ENCODE data around the gene ARHGAP26.

The ARHGAP26 gene

GRCh38 chr5:143134900-143135299 lies 364.7 kb downstream of the ARHGAP26 start:
- Histone ChIP-seq H3K27me3 (ENCODE audit: control insufficient read depth in 2 of 2, insufficient read depth in 2 of 2, low read length in 2 of 2) (no peaks in the 10 kb centered on the region), H3K4me1 (ENCODE audit: control insufficient read depth in 2 of 2, insufficient read depth in 2 of 2, low read length in 2 of 2) (no peaks in the 10 kb centered on the region), H3K27ac (ENCODE audit: low read depth in 2 of 2, low read length in 2 of 2) (no peak overlapping the region), H3K9ac (ENCODE audit: low read depth in 1 of 2, low read length in 2 of 2) (no peak overlapping the region), H3K36me3 (ENCODE audit: control insufficient read depth in 2 of 2, insufficient read depth in 2 of 2, low read length in 2 of 2) (peaks cover 11 to 18% of the 10 kb centered on the region in 2 donors), H3K4me3 (ENCODE audit: low read length in 2 of 2) (no peak overlapping the region), H3K9me3 (ENCODE audit: control insufficient read depth in 2 of 2, low read length in 2 of 2) (no peaks in the 10 kb centered on the region)

- Histone ChIP-seq H3K36me3 (ENCODE audit: control insufficient read depth in 2 of 2, insufficient read depth in 2 of 2, low read length in 2 of 2) (peaks cover 11 to 18% of the 10 kb centered on the region in 2 donors), H3K27ac (ENCODE audit: low read depth in 2 of 2, low read length in 2 of 2) (no peak overlapping the region), H3K27me3 (ENCODE audit: control insufficient read depth in 2 of 2, insufficient read depth in 2 of 2, low read length in 2 of 2) (no peaks in the 10 kb centered on the region), H3K9ac (ENCODE audit: low read depth in 1 of 2, low read length in 2 of 2) (no peak overlapping the region), H3K4me1 (ENCODE audit: control insufficient read depth in 2 of 2, insufficient read depth in 2 of 2, low read length in 2 of 2) (peaks cover 0 to 3% of the 10 kb centered on the region in 2 donors), H3K4me3 (ENCODE audit: low read length in 2 of 2) (no peak overlapping the region), H3K9me3 (ENCODE audit: control insufficient read depth in 2 of 2, low read length in 2 of 2) (no peaks in the 10 kb centered on the region)
Measured at GRCh38 chr5:143135832-143136551, 365.8 kb downstream of the ARHGAP26 start.

GRCh38 chr5:143138839-143139238 lies 368.7 kb downstream of the ARHGAP26 start:
- Histone ChIP-seq H3K27ac (ENCODE audit: low read depth in 2 of 2, low read length in 2 of 2) (no peak overlapping the region), H3K27me3 (ENCODE audit: control insufficient read depth in 2 of 2, insufficient read depth in 2 of 2, low read length in 2 of 2) (no peaks in the 10 kb centered on the region), H3K4me1 (ENCODE audit: control insufficient read depth in 2 of 2, insufficient read depth in 2 of 2, low read length in 2 of 2) (peaks cover 2 to 3% of the 10 kb centered on the region in 2 donors), H3K9me3 (ENCODE audit: control insufficient read depth in 2 of 2, low read length in 2 of 2) (no peaks in the 10 kb centered on the region), H3K4me3 (ENCODE audit: low read length in 2 of 2) (no peak overlapping the region), H3K9ac (ENCODE audit: low read depth in 1 of 2, low read length in 2 of 2) (no peak overlapping the region), H3K36me3 (ENCODE audit: control insufficient read depth in 2 of 2, insufficient read depth in 2 of 2, low read length in 2 of 2) (peaks cover 11 to 17% of the 10 kb centered on the region in 2 donors)

GRCh38 chr5:143139585-143139984 lies 369.4 kb downstream of the ARHGAP26 start:
- peaks cover 5 to 11% of the 10 kb centered on the region in 2 donors for H3K36me3 ChIP-seq (ENCODE audit: control insufficient read depth in 2 of 2, insufficient read depth in 2 of 2, low read length in 2 of 2)
- no peak overlapping the region for H3K27ac ChIP-seq (ENCODE audit: low read depth in 2 of 2, low read length in 2 of 2)
- no peaks in the 10 kb centered on the region for H3K27me3 ChIP-seq (ENCODE audit: control insufficient read depth in 2 of 2, insufficient read depth in 2 of 2, low read length in 2 of 2)
- no peak overlapping the region for H3K4me3 ChIP-seq (ENCODE audit: low read length in 2 of 2)
- H3K9me3 ChIP-seq (ENCODE audit: control insufficient read depth in 2 of 2, low read length in 2 of 2): no peaks in the 10 kb centered on the region
- H3K9ac ChIP-seq (ENCODE audit: low read depth in 1 of 2, low read length in 2 of 2): no peak overlapping the region
- peaks cover 2 to 3% of the 10 kb centered on the region in 2 donors for H3K4me1 ChIP-seq (ENCODE audit: control insufficient read depth in 2 of 2, insufficient read depth in 2 of 2, low read length in 2 of 2)

- H3K9me3 ChIP-seq (ENCODE audit: control insufficient read depth in 2 of 2, low read length in 2 of 2): no peaks in the 10 kb centered on the region
- H3K4me1 ChIP-seq (ENCODE audit: control insufficient read depth in 2 of 2, insufficient read depth in 2 of 2, low read length in 2 of 2): peaks cover 2 to 5% of the 10 kb centered on the region in 2 donors
- peak overlapping the region; percentile 12 to 21 for H3K27ac ChIP-seq (ENCODE audit: low read depth in 2 of 2, low read length in 2 of 2)
- no peak overlapping the region for H3K4me3 ChIP-seq (ENCODE audit: low read length in 2 of 2)
- H3K27me3 ChIP-seq (ENCODE audit: control insufficient read depth in 2 of 2, insufficient read depth in 2 of 2, low read length in 2 of 2): no peaks in the 10 kb centered on the region
- H3K9ac ChIP-seq (ENCODE audit: low read depth in 1 of 2, low read length in 2 of 2): no peak overlapping the region
- peaks cover 0 to 5% of the 10 kb centered on the region in 2 donors for H3K36me3 ChIP-seq (ENCODE audit: control insufficient read depth in 2 of 2, insufficient read depth in 2 of 2, low read length in 2 of 2)
Measured at GRCh38 chr5:143140492-143141203, 370.5 kb downstream of the ARHGAP26 start.

- no peak overlapping the region for H3K27ac ChIP-seq (ENCODE audit: low read depth in 2 of 2, low read length in 2 of 2)
- H3K4me1 ChIP-seq (ENCODE audit: control insufficient read depth in 2 of 2, insufficient read depth in 2 of 2, low read length in 2 of 2): peaks cover 2 to 5% of the 10 kb centered on the region in 2 donors
- no peak overlapping the region for H3K4me3 ChIP-seq (ENCODE audit: low read length in 2 of 2)
- no peak overlapping the region for H3K9ac ChIP-seq (ENCODE audit: low read depth in 1 of 2, low read length in 2 of 2)
- no peaks in the 10 kb centered on the region for H3K9me3 ChIP-seq (ENCODE audit: control insufficient read depth in 2 of 2, low read length in 2 of 2)
- no peaks in the 10 kb centered on the region for H3K27me3 ChIP-seq (ENCODE audit: control insufficient read depth in 2 of 2, insufficient read depth in 2 of 2, low read length in 2 of 2)
- H3K36me3 ChIP-seq (ENCODE audit: control insufficient read depth in 2 of 2, insufficient read depth in 2 of 2, low read length in 2 of 2): peaks cover 0 to 5% of the 10 kb centered on the region in 2 donors
Measured at GRCh38 chr5:143141652-143142051, 371.5 kb downstream of the ARHGAP26 start.

GRCh38 chr5:143142596-143143435 lies 372.6 kb downstream of the ARHGAP26 start:
- Histone ChIP-seq H3K9me3 (ENCODE audit: control insufficient read depth in 2 of 2, low read length in 2 of 2) (no peaks in the 10 kb centered on the region), H3K36me3 (ENCODE audit: control insufficient read depth in 2 of 2, insufficient read depth in 2 of 2, low read length in 2 of 2) (peaks cover 4 to 7% of the 10 kb centered on the region in 2 donors), H3K9ac (ENCODE audit: low read depth in 1 of 2, low read length in 2 of 2) (no peak overlapping the region), H3K4me1 (ENCODE audit: control insufficient read depth in 2 of 2, insufficient read depth in 2 of 2, low read length in 2 of 2) (peaks cover 2 to 5% of the 10 kb centered on the region in 2 donors), H3K27me3 (ENCODE audit: control insufficient read depth in 2 of 2, insufficient read depth in 2 of 2, low read length in 2 of 2) (no peaks in the 10 kb centered on the region), H3K27ac (ENCODE audit: low read depth in 2 of 2, low read length in 2 of 2) (peak overlapping the region in 1 of 2 donors; percentile 1), H3K4me3 (ENCODE audit: low read length in 2 of 2) (no peak overlapping the region)

- no peaks in the 10 kb centered on the region for H3K27me3 ChIP-seq (ENCODE audit: control insufficient read depth in 2 of 2, insufficient read depth in 2 of 2, low read length in 2 of 2)
- H3K27ac ChIP-seq (ENCODE audit: low read depth in 2 of 2, low read length in 2 of 2): no peak overlapping the region
Measured at GRCh38 chr5:143143973-143144372, 373.8 kb downstream of the ARHGAP26 start.

GRCh38 chr5:143145243-143146160 lies 375.3 kb downstream of the ARHGAP26 start:
- H3K4me3 ChIP-seq (ENCODE audit: low read length in 2 of 2): no peak overlapping the region

More at GRCh38 chr5:143143973-143144372, 373.8 kb downstream of the ARHGAP26 start:
- peaks cover 2 to 7% of the 10 kb centered on the region in 2 donors for H3K4me1 ChIP-seq (ENCODE audit: control insufficient read depth in 2 of 2, insufficient read depth in 2 of 2, low read length in 2 of 2)
- peaks cover 7 to 9% of the 10 kb centered on the region in 2 donors for H3K36me3 ChIP-seq (ENCODE audit: control insufficient read depth in 2 of 2, insufficient read depth in 2 of 2, low read length in 2 of 2)
- no peaks in the 10 kb centered on the region for H3K9me3 ChIP-seq (ENCODE audit: control insufficient read depth in 2 of 2, low read length in 2 of 2)
- H3K9ac ChIP-seq (ENCODE audit: low read depth in 1 of 2, low read length in 2 of 2): no peak overlapping the region
- no peak overlapping the region for H3K4me3 ChIP-seq (ENCODE audit: low read length in 2 of 2)

More at GRCh38 chr5:143145243-143146160, 375.3 kb downstream of the ARHGAP26 start:
- Histone ChIP-seq H3K9ac (ENCODE audit: low read depth in 1 of 2, low read length in 2 of 2) (no peak overlapping the region), H3K27me3 (ENCODE audit: control insufficient read depth in 2 of 2, insufficient read depth in 2 of 2, low read length in 2 of 2) (no peaks in the 10 kb centered on the region), H3K9me3 (ENCODE audit: control insufficient read depth in 2 of 2, low read length in 2 of 2) (no peaks in the 10 kb centered on the region), H3K36me3 (ENCODE audit: control insufficient read depth in 2 of 2, insufficient read depth in 2 of 2, low read length in 2 of 2) (peaks cover 16 to 19% of the 10 kb centered on the region in 2 donors), H3K27ac (ENCODE audit: low read depth in 2 of 2, low read length in 2 of 2) (peak overlapping the region; percentile 59 to 64), H3K4me1 (ENCODE audit: control insufficient read depth in 2 of 2, insufficient read depth in 2 of 2, low read length in 2 of 2) (peaks cover 2 to 4% of the 10 kb centered on the region in 2 donors)

All from mucosa of rectum (tissue), 2 donors.